H1 (cell line): ENCODE results near the gene IRF3. TPM values are rescaled to one million over a fixed set of nuclear protein-coding genes. Genes with fewer than 3 reads are reported as not detected.

Experiments used
- CTCF ChIA-PET: fragments of 300-600 bp; sonication (Branson Sonifier 250); formaldehyde crosslinking; loops from one replicate; lab custom pipeline; 2021; ENCODE audit not compliant: partially characterized antibody; lab: Charles Lee
- POLR2A ChIA-PET: fragments of 300-600 bp; sonication (Branson Sonifier 250); formaldehyde crosslinking; loops from one replicate; lab custom pipeline; 2021; ENCODE audit warnings: inconsistent platforms; ENCODE audit not compliant: partially characterized antibody; lab: Charles Lee
- DNase-seq, 2 experiments: peaks; one replicate each; pipeline versions ENCODE4 v3.0.0 to v3.0.0-alpha.2; 2010 to 2022; ENCODE audit warnings: low spot score in 2 of 2, low read depth in 1 of 2, mixed read lengths in 1 of 2
- FAIRE-seq: peaks from 2 replicates; lab custom pipeline; 2011; peaks lifted over from hg19 to GRCh38; lab: Jason Lieb, UNC
- H2AFZ ChIP-seq: 2 replicates; pipeline ENCODE4 v1.8.1; 2012; ENCODE audit warnings: low read length, inconsistent platforms
- H2AK5ac ChIP-seq: 2 replicates; pipeline ENCODE4 v1.6.1; 2013; ENCODE audit warnings: low read depth, low read length
- H2BK120ac ChIP-seq: replicated peaks from 2 replicates; pipeline ENCODE3; 2013; ENCODE audit warnings: low read depth, low read length, inconsistent platforms
- H2BK12ac ChIP-seq: 2 replicates; pipeline ENCODE4 v1.6.1; 2013; ENCODE audit warnings: low read depth, low read length
- H2BK15ac ChIP-seq: 2 replicates; pipeline ENCODE4 v1.6.1; 2013; ENCODE audit warnings: low read length
- H2BK20ac ChIP-seq: 2 replicates; pipeline ENCODE4 v1.6.1; 2013; ENCODE audit warnings: low read length
- H2BK5ac ChIP-seq: 2 replicates; pipeline ENCODE4 v1.6.1; 2013; ENCODE audit warnings: low read depth, low read length
- H3K14ac ChIP-seq: 2 replicates; pipeline ENCODE4 v1.6.1; 2013; ENCODE audit warnings: inconsistent platforms; ENCODE audit not compliant: insufficient read length
- H3K18ac ChIP-seq: 2 replicates; pipeline ENCODE4 v1.6.1; 2013; ENCODE audit warnings: low read length; ENCODE audit errors: extremely low read depth
- H3K23ac ChIP-seq: 2 replicates; pipeline ENCODE4 v1.6.1; 2013; ENCODE audit warnings: inconsistent platforms; ENCODE audit not compliant: insufficient read length
- H3K23me2 ChIP-seq: 2 replicates; pipeline ENCODE4 v1.6.1; 2013; ENCODE audit warnings: low read depth, low read length
- H3K27ac ChIP-seq: 2 replicates; pipeline ENCODE4 v1.6.1; 2011; ENCODE audit warnings: low read depth, low read length, inconsistent platforms
- H3K27me3 ChIP-seq, 4 experiments: replicated peaks in 1 of 4; 1 replicate in 1 of 4; 2 replicates in 3 of 4; pipeline versions ENCODE4 v1.6.1 to v1.8.1; 2011 to 2013; ENCODE audit warnings: low read length in 3 of 4, mild to moderate bottlenecking in 3 of 4, inconsistent platforms in 2 of 4, mixed read lengths in 2 of 4, moderate library complexity in 1 of 4; ENCODE audit not compliant: control insufficient read depth in 3 of 4, insufficient read depth in 3 of 4; ENCODE audit errors: extremely low read depth in 1 of 4
- H3K36me3 ChIP-seq, 4 experiments: 2 replicates each; pipeline versions ENCODE4 v1.6.1 to v1.8.1; 2011 to 2013; ENCODE audit warnings: mild to moderate bottlenecking in 4 of 4, low read length in 3 of 4, moderate library complexity in 2 of 4, control low read depth in 1 of 4, inconsistent platforms in 1 of 4; ENCODE audit not compliant: insufficient read depth in 4 of 4, control insufficient read depth in 2 of 4
- H3K4ac ChIP-seq: replicated peaks from 2 replicates; pipeline ENCODE3; 2013; ENCODE audit warnings: low read length, low read depth, mixed read lengths, inconsistent platforms; ENCODE audit not compliant: insufficient read length
- H3K4me1 ChIP-seq, 4 experiments: replicated peaks in 1 of 4; 1 replicate in 1 of 4; 2 replicates in 3 of 4; pipeline versions ENCODE4 v1.6.1 to v1.8.1; 2011 to 2013; ENCODE audit warnings: low read length in 3 of 4, inconsistent platforms in 2 of 4, mixed read lengths in 1 of 4; ENCODE audit not compliant: insufficient read depth in 4 of 4, control insufficient read depth in 3 of 4
- H3K4me2 ChIP-seq, 2 experiments: 2 replicates each; pipeline versions ENCODE4 v1.6.1 to v1.8.1; 2011 to 2013; ENCODE audit warnings: low read depth in 2 of 2, low read length in 2 of 2, control low read depth in 1 of 2, inconsistent platforms in 1 of 2, mild to moderate bottlenecking in 1 of 2; ENCODE audit not compliant: insufficient read depth in 1 of 2
- H3K4me3 ChIP-seq, 4 experiments: fragments of 200-600, 300-600 bp in 1 of 4; sonication (generic), shearing (Covaris generic), sonication (Bioruptor Twin) in 1 of 4; 2 replicates each; pipeline versions ENCODE4 v1.5.1 to v1.8.1; 2011 to 2016; ENCODE audit warnings: low read length in 4 of 4, low read depth in 3 of 4, control low read depth in 2 of 4, inconsistent platforms in 2 of 4, mild to moderate bottlenecking in 2 of 4, mixed read lengths in 1 of 4, moderate library complexity in 1 of 4; ENCODE audit not compliant: insufficient read depth in 2 of 4; ENCODE audit errors: extremely low read depth in 1 of 4
- H3K56ac ChIP-seq: replicated peaks from 2 replicates; pipeline ENCODE3; 2013; ENCODE audit warnings: low read depth, mild to moderate bottlenecking, mixed read lengths, low read length, inconsistent platforms; ENCODE audit not compliant: insufficient read length
- H3K79me1 ChIP-seq: 2 replicates; pipeline ENCODE4 v1.6.1; 2013; ENCODE audit warnings: low read depth, low read length, control low read depth
- H3K79me2 ChIP-seq, 2 experiments: 2 replicates each; pipeline versions ENCODE4 v1.6.1 to v1.8.1; 2012 to 2013; ENCODE audit warnings: low read length in 2 of 2, mild to moderate bottlenecking in 2 of 2, inconsistent platforms in 1 of 2; ENCODE audit not compliant: insufficient read depth in 2 of 2, control insufficient read depth in 1 of 2
- H3K9ac ChIP-seq, 4 experiments: replicated peaks in 1 of 4; 1 replicate in 1 of 4; 2 replicates in 3 of 4; pipeline versions ENCODE4 v1.6.1 to v1.8.1; 2011 to 2013; ENCODE audit warnings: low read depth in 3 of 4, low read length in 3 of 4, control low read depth in 2 of 4, mild to moderate bottlenecking in 2 of 4, moderate library complexity in 2 of 4, inconsistent platforms in 1 of 4; ENCODE audit errors: extremely low read depth in 1 of 4
- H3K9me3 ChIP-seq, 2 experiments: 2 replicates each; pipeline versions ENCODE4 v1.6.1 to v1.8.1; 2012 to 2013; ENCODE audit warnings: mild to moderate bottlenecking in 2 of 2, moderate library complexity in 2 of 2, control low read depth in 1 of 2, inconsistent platforms in 1 of 2, low read depth in 1 of 2, low read length in 1 of 2, mixed read lengths in 1 of 2; ENCODE audit not compliant: insufficient read depth in 2 of 2
- H4K20me1 ChIP-seq, 2 experiments: replicated peaks in 1 of 2; 2 replicates each; pipeline versions ENCODE3 to v1.8.1; 2011 to 2013; ENCODE audit warnings: inconsistent platforms in 2 of 2, low read length in 2 of 2, mild to moderate bottlenecking in 1 of 2; ENCODE audit not compliant: insufficient read depth in 2 of 2, control insufficient read depth in 1 of 2
- H4K5ac ChIP-seq: 2 replicates; pipeline ENCODE4 v1.6.1; 2013; ENCODE audit warnings: low read length, low read depth, mixed read lengths, inconsistent platforms; ENCODE audit not compliant: insufficient read length
- H4K8ac ChIP-seq: 2 replicates; pipeline ENCODE4 v1.8.0; 2013; ENCODE audit warnings: mild to moderate bottlenecking, moderate library complexity, low read length, inconsistent platforms; ENCODE audit not compliant: insufficient read depth; ENCODE audit errors: extremely low read depth
- H4K91ac ChIP-seq: replicated peaks from 2 replicates; pipeline ENCODE3; 2013; ENCODE audit warnings: low read length, mixed read lengths, inconsistent platforms; ENCODE audit not compliant: insufficient read length
- POLR2AphosphoS5 ChIP-seq: IDR thresholded peaks from 2 replicates; pipeline ENCODE4 v1.6.1; 2011; ENCODE audit warnings: low read depth, low read length
- SP2 ChIP-seq: IDR thresholded peaks from 2 replicates; pipeline ENCODE4 v1.6.1; 2012; ENCODE audit warnings: mild to moderate bottlenecking, low read length, inconsistent platforms
- WGBS, 2 experiments: shearing (Covaris generic) in 1 of 2; methylation state at CpG; one replicate each; pipeline versions ENCODE4 v1.1.6 to v1.1.7; 2013 to 2015; ENCODE audit warnings: low lambda C conversion rate in 2 of 2, mixed read lengths in 2 of 2, inconsistent platforms in 1 of 2, low coverage in 1 of 2, missing lambda C conversion rate in 1 of 2; ENCODE audit not compliant: insufficient replicate concordance in 2 of 2, insufficient coverage in 1 of 2, insufficient read length in 1 of 2; ENCODE audit errors: extremely low coverage in 1 of 2, missing lambda C conversion rate in 1 of 2; 5-methylcytosine and 5-hydroxymethylcytosine counted together
- polyA plus RNA-seq, 7 experiments: library from polyadenylated mRNA; depleted of rRNA in 3 of 7; stranded (reverse) in 5 of 7; unstranded in 2 of 7; fragments of >200 nt in 5 of 7; fragments of 200-250 nt in 2 of 7; gene quantifications; 1 replicate in 5 of 7; 2 replicates in 1 of 7; 4 replicates in 1 of 7; pipeline versions ENCODE4 v1.2.1 to v1.2.3, GENCODE V29; 2011 to 2013; ENCODE audit warnings: missing spikeins in 2 of 7, mixed read lengths in 2 of 7
- total RNA-seq: library from RNA; stranded (reverse); fragmentation: NEBNext Ultra II Directional; extraction: Animal tissue kit (Norgen Biotek cat#: 25700); gene quantifications from 2 replicates; pipeline ENCODE4 v1.2.1, GENCODE V29; 2021

Gene IRF3
- total and polyA plus RNA-seq, 2 of the 8 experiments (the other 6 are each of a cell fraction or from before 2014, with no cell fraction given) = 103 to 114 TPM

DNA sequence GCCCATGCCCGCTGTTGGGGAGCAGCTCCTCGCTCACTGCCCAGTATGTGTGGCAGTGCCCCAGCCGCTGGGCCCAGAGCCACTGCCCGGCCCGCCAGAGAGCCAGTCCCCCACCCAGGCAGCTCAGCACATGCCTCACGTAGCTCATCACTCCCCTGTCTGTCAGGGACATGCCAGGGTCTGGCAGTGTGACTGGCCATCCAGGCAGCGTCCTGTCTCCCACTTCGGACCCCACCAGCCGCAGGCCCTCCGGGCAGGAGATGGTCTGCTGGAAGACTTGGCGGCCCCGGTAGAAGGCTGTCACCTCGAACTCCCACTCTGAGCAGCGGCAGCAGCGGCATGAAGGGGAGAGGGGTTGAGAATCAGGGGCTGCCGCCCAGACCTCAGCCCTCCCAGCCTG lies 3.6 kb downstream of the IRF3 start:
- Histone ChIP-seq H4K20me1 (peaks cover 11 to 13% of the 10 kb centered on the region in 2 experiments), H2BK20ac (no peak overlapping the region), H3K36me3 (peaks cover 18 to 54% (median 40%) of the 10 kb centered on the region in 4 experiments; a peak in 7 of 8 replicates), H2AFZ (no peak overlapping the region), H3K9ac (no peak overlapping the region), H3K4ac (no peak overlapping the region), H2BK120ac (no peak overlapping the region), H4K8ac (no peak overlapping the region; the same call in 1 of the 2 replicates), H3K56ac (no peak overlapping the region), H3K23me2 (peaks cover 15% of the 10 kb centered on the region), H2AK5ac (no peak overlapping the region), H3K27me3 (no peaks in the 10 kb centered on the region), H2BK12ac (no peak overlapping the region), H3K4me1 (peaks cover 0 to 12% (median 5%) of the 10 kb centered on the region in 4 experiments; a peak in 6 of 7 replicates), H3K27ac (no peak overlapping the region), H2BK5ac (no peak overlapping the region), H3K14ac (no peak overlapping the region), H3K79me1 (peaks cover 5% of the 10 kb centered on the region), H3K18ac (no peak overlapping the region), H3K79me2 (peaks cover 0 to 24% of the 10 kb centered on the region in 2 experiments; a peak in 2 of 4 replicates), H2BK15ac (no peak overlapping the region), H3K23ac (no peak overlapping the region), H4K5ac (no peak overlapping the region), H3K9me3 (peaks cover 9 to 11% of the 10 kb centered on the region in 2 experiments), H4K91ac (no peak overlapping the region), H3K4me2 (no peak overlapping the region), H3K4me3 (no peak overlapping the region)
- 97% methylated on average over 16 of the region's 16 CpGs; no CpG with 5 or more reads in 1 of the 2 experiments for WGBS, 2 experiments
- no peak for TF ChIP-seq SP2
- 0 out of 2 replicates have a peak, but pooled peaks have one; percentile 15 for TF ChIP-seq POLR2AphosphoS5
- DNase-seq = no peak
- ChIA-PET POLR2A (interaction anchor here (0.6 to 18.0 kb wide), 7 partner anchors 12 to 142 kb away, joined by 3 to 275 read pairs (median 4); partner anchors contain the start of genes PRMT1, RRAS and SCAF1), CTCF (interaction anchor here (1.8 to 4.4 kb wide), 2 partner anchors 11 to 14 kb away, joined by 4 to 28 read pairs; no protein-coding TSS in a partner anchor)
- FAIRE-seq = no peak
